Peyer's patch (tissue), 4 donors: ENCODE results near the gene HSD11B1L. TPM values are rescaled to one million over a fixed set of nuclear protein-coding genes. Genes with fewer than 3 reads are reported as not detected.

Source experiments
- DNase-seq, 3 donors: peaks; one replicate each; pipeline ENCODE4 v3.0.0-alpha.2; 2017 to 2019
- H3K27ac ChIP-seq, 4 donors: fragments of 200-600 bp; sonication (generic); one replicate each; pipeline ENCODE4 v1.5.1; 2016 to 2019
- H3K27me3 ChIP-seq, 2 donors: fragments of 200-600 bp; sonication (generic); one replicate each; pipeline ENCODE4 v1.5.1; 2019
- H3K36me3 ChIP-seq, 3 donors: fragments of 200-600 bp; sonication (generic); one replicate each; pipeline ENCODE4 v1.5.1; 2016 to 2019
- H3K4me1 ChIP-seq, 4 donors: fragments of 200-600 bp; sonication (generic); one replicate each; pipeline ENCODE4 v1.5.1; 2016 to 2019
- H3K4me3 ChIP-seq, 4 donors: fragments of 200-600 bp; sonication (generic); 1 replicate in 3 of 4; 2 replicates in 1 of 4; pipeline ENCODE4 v1.5.1; 2016 to 2019; ENCODE audit warnings: mild to moderate bottlenecking in 1 of 4
- H3K9me3 ChIP-seq, 4 donors: fragments of 200-600 bp; sonication (generic); one replicate each; pipeline ENCODE4 v1.5.1; 2016 to 2019; ENCODE audit warnings: mild to moderate bottlenecking in 1 of 4
- CTCF ChIP-seq, 6 experiments: fragments of 450-650 bp in 4 of 6; fragments of 200-600 bp in 2 of 6; sonication (generic) in 1 of 6; IDR thresholded peaks; one replicate each; pipeline ENCODE4 v1.5.1; 2017 to 2019; ENCODE audit warnings: antibody characterized with exemption in 6 of 6, mild to moderate bottlenecking in 3 of 6, moderate library complexity in 1 of 6
- POLR2A ChIP-seq, 2 donors: fragments of 450-650 bp; IDR thresholded peaks; one replicate each; pipeline ENCODE4 v1.5.1; 2017; ENCODE audit warnings: antibody characterized with exemption in 2 of 2, mild to moderate bottlenecking in 2 of 2, moderate library complexity in 2 of 2
- total RNA-seq, 4 donors: library from RNA; depleted of rRNA; stranded (reverse); fragments of >200 nt; gene quantifications; one replicate each; pipeline ENCODE4 v1.1.0, GENCODE V29; 2016

The HSD11B1L gene
- total RNA-seq, 4 donors from 2014 or later = 4.9 to 17.3 (median 7.2) TPM; not detected in 1

- TF ChIP-seq CTCF (IDR thresholded peaks at IDR 0.05) = no peak
- no peak for TF ChIP-seq POLR2A (IDR thresholded peaks at IDR 0.05)
- no peaks in the 10 kb centered on the region for H3K27me3 ChIP-seq
- peaks cover 0 to 61% (median 0%) of the 10 kb centered on the region in 3 donors for H3K36me3 ChIP-seq
- peak in 1 of 3 donors; percentile 48 for DNase-seq
- H3K4me1 ChIP-seq = peaks cover 0 to 18% (median 10%) of the 10 kb centered on the region in 4 donors
- H3K27ac ChIP-seq = no peak overlapping the region
- H3K4me3 ChIP-seq = no peak overlapping the region
- H3K9me3 ChIP-seq = no peaks in the 10 kb centered on the region
Measured at GRCh38 chr19:5693195-5694166, 12.7 kb downstream of the HSD11B1L start.

- no peaks in the 10 kb centered on the region for H3K27me3 ChIP-seq
- TF ChIP-seq POLR2A (IDR thresholded peaks at IDR 0.05) = no peak
- no peak for TF ChIP-seq CTCF (IDR thresholded peaks at IDR 0.05)
- H3K4me1 ChIP-seq = peaks cover 0 to 18% (median 10%) of the 10 kb centered on the region in 4 donors
- no peak overlapping the region for H3K27ac ChIP-seq
- H3K9me3 ChIP-seq = no peaks in the 10 kb centered on the region
- no peak overlapping the region for H3K4me3 ChIP-seq
- DNase-seq = no peak
- H3K36me3 ChIP-seq = peaks cover 0 to 70% (median 0%) of the 10 kb centered on the region in 3 donors
Measured at GRCh38 chr19:5694167-5694955, 13.5 kb downstream of the HSD11B1L start.

GRCh38 chr19:5694956-5695648, 14.3 kb downstream of the HSD11B1L start:
- peaks cover 0 to 18% (median 10%) of the 10 kb centered on the region in 4 donors for H3K4me1 ChIP-seq
- TF ChIP-seq POLR2A (IDR thresholded peaks at IDR 0.05) = no peak
- no peak for TF ChIP-seq CTCF (IDR thresholded peaks at IDR 0.05)
- DNase-seq = no peak
- H3K27me3 ChIP-seq = no peaks in the 10 kb centered on the region
- H3K4me3 ChIP-seq = no peak overlapping the region
- H3K9me3 ChIP-seq = no peaks in the 10 kb centered on the region
- no peak overlapping the region for H3K27ac ChIP-seq
- H3K36me3 ChIP-seq = peaks cover 0 to 78% (median 0%) of the 10 kb centered on the region in 3 donors

- no peak for DNase-seq
- peaks cover 0 to 84% (median 0%) of the 10 kb centered on the region in 3 donors for H3K36me3 ChIP-seq
Measured at GRCh38 chr19:5695649-5696195, 14.9 kb downstream of the HSD11B1L start.

More at GRCh38 chr19:5695649-5696195, 14.9 kb downstream of the HSD11B1L start:
- H3K27me3 ChIP-seq = no peaks in the 10 kb centered on the region
- no peak overlapping the region for H3K4me3 ChIP-seq
- no peak overlapping the region for H3K27ac ChIP-seq
- no peaks in the 10 kb centered on the region for H3K9me3 ChIP-seq
- peaks cover 0 to 18% (median 10%) of the 10 kb centered on the region in 4 donors for H3K4me1 ChIP-seq
- TF ChIP-seq POLR2A (IDR thresholded peaks at IDR 0.05) = no peak
- no peak for TF ChIP-seq CTCF (IDR thresholded peaks at IDR 0.05)
